Kidney (tissue), 14 donors: ENCODE results near the gene TP53BP1. TPM values are rescaled to one million over a fixed set of nuclear protein-coding genes. Genes with fewer than 3 reads are reported as not detected.
"Not testable (repeated sequence)": the region's sequence is repeated elsewhere in the genome, so short reads cannot be mapped to it uniquely, and the experiment has no call there.

Source experiments
- DNase-seq, 5 donors: peaks; one replicate each; pipeline ENCODE4 v3.0.0-alpha.2; 2013 to 2020
- FAIRE-seq: peaks from 2 replicates; lab custom pipeline; 2012; peaks lifted over from hg19 to GRCh38; lab: Jason Lieb, UNC
- H3K27ac ChIP-seq, 2 donors: one replicate each; pipeline ENCODE4 v1.7.0; 2013; ENCODE audit warnings: low read depth in 2 of 2, low read length in 2 of 2, inconsistent platforms in 1 of 2
- H3K27me3 ChIP-seq: one replicate; pipeline ENCODE4 v1.7.1; 2013; ENCODE audit warnings: low read length, inconsistent platforms; ENCODE audit not compliant: control insufficient read depth, insufficient read depth
- H3K36me3 ChIP-seq, 3 donors: one replicate each; pipeline versions ENCODE4 v1.7.0 to v1.7.1; 2013; ENCODE audit warnings: low read length in 3 of 3, control low read depth in 1 of 3, inconsistent platforms in 1 of 3; ENCODE audit not compliant: insufficient read depth in 3 of 3, control insufficient read depth in 2 of 3
- H3K4me1 ChIP-seq, 3 donors: one replicate each; pipeline versions ENCODE4 v1.7.0 to v1.7.1; 2013; ENCODE audit warnings: low read length in 3 of 3, inconsistent platforms in 1 of 3, low read depth in 1 of 3; ENCODE audit not compliant: control insufficient read depth in 2 of 3, insufficient read depth in 2 of 3
- H3K4me3 ChIP-seq, 3 donors: one replicate each; pipeline versions ENCODE4 v1.7.0 to v1.8.1; 2013; ENCODE audit warnings: low read length in 3 of 3, control low read depth in 1 of 3, inconsistent platforms in 1 of 3
- H3K9ac ChIP-seq, 3 donors: one replicate each; pipeline versions ENCODE4 v1.7.0 to v1.7.1; 2013; ENCODE audit warnings: low read length in 3 of 3, control low read depth in 1 of 3, inconsistent platforms in 1 of 3
- H3K9me3 ChIP-seq, 3 donors: one replicate each; pipeline versions ENCODE4 v1.7.0 to v1.7.1; 2013; ENCODE audit warnings: low read length in 3 of 3, control low read depth in 1 of 3, inconsistent platforms in 1 of 3; ENCODE audit not compliant: control insufficient read depth in 2 of 3, insufficient read depth in 1 of 3
- intact Hi-C: fragments of 100-400 bp; cut with DNase I; formaldehyde crosslinking; loops from one replicate; pipeline ENCODE4 v1.11.1; 2022
- polyA plus RNA-seq: library from polyadenylated mRNA; stranded (reverse); fragments of 350-450 nt; fragmentation: Illumina TruSeq; extraction: RNeasy Lipid Tissue Mini Kit (QIAGEN cat#74804); gene quantifications from one replicate; pipeline ENCODE4 v1.2.3, GENCODE V29; 2014; ENCODE audit warnings: low read depth, low replicate concordance; ENCODE audit not compliant: insufficient read depth
- total RNA-seq: library from RNA; stranded (reverse); fragmentation: NEBNext Ultra II Directional; extraction: Animal tissue kit (Norgen Biotek cat#: 25700); gene quantifications from one replicate; pipeline ENCODE4 v1.2.1, GENCODE V29; 2021
- TF ChIP-seq, protein P1 (sequence below): IDR thresholded peaks from 3 replicates; pipeline ENCODE4 v1.5.1; 2012; ENCODE audit warnings: mild to moderate bottlenecking, moderate library complexity, borderline replicate concordance; ENCODE audit not compliant: insufficient read depth; ENCODE audit errors: extremely low read depth
- donor health status: control.
- donor health status: control.
- donor health status: control.
- donor health status: control.
- donor health status: control.
- donor health status: DM: yes; HTN: yes; CAD: no.
- donor health status: Normal renal cell carcinoma (clear cell type).

Gene TP53BP1
- total and polyA plus RNA-seq, 2 donors from 2014 or later: 15.9 to 47.4 TPM

- DNase-seq (no peak), FAIRE-seq (no peak)
- peaks cover 4 to 41% (median 34%) of the 10 kb centered on the region in 3 donors for H3K36me3 ChIP-seq
- peaks cover 0 to 2% (median 0%) of the 10 kb centered on the region in 3 donors for H3K4me1 ChIP-seq
- H3K9me3 ChIP-seq: no peaks in the 10 kb centered on the region
- H3K27me3 ChIP-seq: no peaks in the 10 kb centered on the region
- H3K4me3 ChIP-seq: no peak overlapping the region
- intact Hi-C loops: no loop called here
- TF ChIP-seq, protein P1, sequence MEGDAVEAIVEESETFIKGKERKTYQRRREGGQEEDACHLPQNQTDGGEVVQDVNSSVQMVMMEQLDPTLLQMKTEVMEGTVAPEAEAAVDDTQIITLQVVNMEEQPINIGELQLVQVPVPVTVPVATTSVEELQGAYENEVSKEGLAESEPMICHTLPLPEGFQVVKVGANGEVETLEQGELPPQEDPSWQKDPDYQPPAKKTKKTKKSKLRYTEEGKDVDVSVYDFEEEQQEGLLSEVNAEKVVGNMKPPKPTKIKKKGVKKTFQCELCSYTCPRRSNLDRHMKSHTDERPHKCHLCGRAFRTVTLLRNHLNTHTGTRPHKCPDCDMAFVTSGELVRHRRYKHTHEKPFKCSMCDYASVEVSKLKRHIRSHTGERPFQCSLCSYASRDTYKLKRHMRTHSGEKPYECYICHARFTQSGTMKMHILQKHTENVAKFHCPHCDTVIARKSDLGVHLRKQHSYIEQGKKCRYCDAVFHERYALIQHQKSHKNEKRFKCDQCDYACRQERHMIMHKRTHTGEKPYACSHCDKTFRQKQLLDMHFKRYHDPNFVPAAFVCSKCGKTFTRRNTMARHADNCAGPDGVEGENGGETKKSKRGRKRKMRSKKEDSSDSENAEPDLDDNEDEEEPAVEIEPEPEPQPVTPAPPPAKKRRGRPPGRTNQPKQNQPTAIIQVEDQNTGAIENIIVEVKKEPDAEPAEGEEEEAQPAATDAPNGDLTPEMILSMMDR: no peak
- H3K9ac ChIP-seq: no peak overlapping the region
- H3K27ac ChIP-seq: no peak overlapping the region
These were observed 90.7 kb downstream of the TP53BP1 start for GRCh38 chr15:43402255-43402654.

GRCh38 chr15:43393592-43393991 is 99.4 kb downstream of the TP53BP1 start:
- H3K4me3 ChIP-seq, FAIRE-seq, H3K4me1 ChIP-seq, H3K9me3 ChIP-seq, H3K27ac ChIP-seq, H3K9ac ChIP-seq, intact Hi-C loops, DNase-seq, H3K27me3 ChIP-seq: not testable (repeated sequence)
- H3K36me3 ChIP-seq: peaks cover 4 to 27% (median 21%) of the 10 kb centered on the region in 3 donors

DNA sequence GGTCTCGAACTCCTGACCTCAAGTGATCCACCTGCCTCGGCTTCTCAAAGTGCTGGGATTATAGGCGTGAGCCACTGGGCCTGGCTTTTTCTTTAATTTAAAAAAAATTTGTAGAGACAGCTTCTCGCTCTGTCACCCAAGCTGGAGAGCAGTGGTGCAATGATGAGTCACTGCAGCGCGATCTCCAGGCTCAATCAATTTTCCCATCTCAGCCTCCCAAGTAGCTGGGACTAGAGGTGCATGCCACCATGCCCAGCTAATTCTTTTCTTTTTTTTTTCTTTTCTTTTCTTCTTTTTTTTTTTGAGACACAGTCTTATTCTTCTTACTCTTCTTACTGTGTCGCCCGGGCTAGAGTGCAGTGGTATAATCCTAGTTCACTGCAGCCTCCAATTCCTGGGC is 102.2 kb downstream of the TP53BP1 start:
- no peak for FAIRE-seq
- intact Hi-C loops: no loop called here
- H3K36me3 ChIP-seq: peaks cover 2 to 28% (median 11%) of the 10 kb centered on the region in 3 donors
- DNase-seq: no peak
- no peak overlapping the region for H3K27ac ChIP-seq
- no peaks in the 10 kb centered on the region for H3K27me3 ChIP-seq
- H3K9ac ChIP-seq: no peak overlapping the region
- H3K4me3 ChIP-seq: no peak overlapping the region
- no peaks in the 10 kb centered on the region for H3K4me1 ChIP-seq
- H3K9me3 ChIP-seq: no peaks in the 10 kb centered on the region
- TF ChIP-seq, protein P1: no peak

GRCh38 chr15:43383070-43383469 is 109.9 kb downstream of the TP53BP1 start:
- Histone ChIP-seq H3K36me3 (peaks cover 3 to 31% (median 5%) of the 10 kb centered on the region in 3 donors), H3K9ac (no peak overlapping the region), H3K4me3 (no peak overlapping the region), H3K27me3 (no peaks in the 10 kb centered on the region), H3K4me1 (no peaks in the 10 kb centered on the region), H3K9me3 (no peaks in the 10 kb centered on the region), H3K27ac (no peak overlapping the region)
- TF ChIP-seq, protein P1: no peak
- intact Hi-C loops: no loop called here
- no peak for DNase-seq
- FAIRE-seq: no peak
